ENCODE results near the gene COL4A2. TPM values are rescaled to one million over a fixed set of nuclear protein-coding genes. Genes with fewer than 3 reads are reported as not detected.

COL4A2 gene
- total RNA-seq, 4 donors from 2014 or later = 97.6 to 193 (median 131) TPM

GRCh38 chr13:110263888-110264287 lies 43.2 kb upstream of the COL4A2 start:
- peaks cover 10 to 49% of the 10 kb centered on the region in 2 donors for H3K4me1 ChIP-seq
- H3K27ac ChIP-seq = peak overlapping the region in 1 of 3 donors; percentile 36
- WGBS, 2 donors = 66 to 75% methylated on average over 5 of the region's 5 CpGs
- no peak overlapping the region for H3K4me3 ChIP-seq (replicated peaks in 1 of 3)
- no peaks in the 10 kb centered on the region for H3K27me3 ChIP-seq
- TF ChIP-seq CTCF (IDR thresholded peaks at IDR 0.05) = no peak
- no peak for TF ChIP-seq POLR2A (IDR thresholded peaks at IDR 0.05)
- DNase-seq = no peak
- H3K36me3 ChIP-seq = no peaks in the 10 kb centered on the region
- no peaks in the 10 kb centered on the region for H3K9me3 ChIP-seq
- intact Hi-C loops (cut with DNase I) = no loop called here

GRCh38 chr13:110264685-110265275 lies 42.3 kb upstream of the COL4A2 start:
- no peak overlapping the region for H3K4me3 ChIP-seq (replicated peaks in 1 of 3)
- no peaks in the 10 kb centered on the region for H3K27me3 ChIP-seq
- DNase-seq = no peak
- TF ChIP-seq POLR2A (IDR thresholded peaks at IDR 0.05) (no peak), CTCF (IDR thresholded peaks at IDR 0.05) (no peak)
- intact Hi-C loops (cut with DNase I) = no loop called here
- peaks cover 10 to 52% of the 10 kb centered on the region in 2 donors for H3K4me1 ChIP-seq
- H3K9me3 ChIP-seq = no peaks in the 10 kb centered on the region
- no peaks in the 10 kb centered on the region for H3K36me3 ChIP-seq
- 86 to 90% methylated on average over 12 of the region's 12 CpGs for WGBS, 2 donors
- peak overlapping the region in 2 of 3 donors; percentile 36 to 44 for H3K27ac ChIP-seq

DNA sequence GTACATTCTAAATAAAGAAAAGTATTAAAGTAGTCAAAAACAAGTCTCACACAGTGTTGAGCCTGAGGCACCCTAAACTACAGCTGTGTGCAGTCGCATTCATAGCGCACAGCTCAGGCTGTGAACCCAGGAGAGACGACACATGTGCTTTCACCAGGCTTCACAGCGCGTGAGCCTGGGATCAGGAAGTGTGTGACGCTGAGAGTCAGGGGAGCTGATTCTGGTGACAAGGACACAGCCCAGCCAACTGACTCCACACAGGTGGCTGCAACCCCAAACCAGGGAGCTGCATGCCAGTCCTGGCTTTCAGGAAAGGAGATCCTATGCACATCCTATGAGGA lies 41.8 kb upstream of the COL4A2 start:
- Histone ChIP-seq H3K36me3 (no peaks in the 10 kb centered on the region), H3K27ac (peak overlapping the region in 2 of 3 donors; percentile 36 to 44), H3K4me1 (peaks cover 10 to 55% of the 10 kb centered on the region in 2 donors), H3K27me3 (no peaks in the 10 kb centered on the region), H3K4me3 (replicated peaks in 1 of 3) (no peak overlapping the region), H3K9me3 (no peaks in the 10 kb centered on the region)
- DNase-seq = no peak
- intact Hi-C loops (cut with DNase I) = no loop called here
- TF ChIP-seq CTCF (IDR thresholded peaks at IDR 0.05) = no peak
- no peak for TF ChIP-seq POLR2A (IDR thresholded peaks at IDR 0.05)
- WGBS, 2 donors = 73 to 75% methylated on average over 6 of the region's 6 CpGs

DNA sequence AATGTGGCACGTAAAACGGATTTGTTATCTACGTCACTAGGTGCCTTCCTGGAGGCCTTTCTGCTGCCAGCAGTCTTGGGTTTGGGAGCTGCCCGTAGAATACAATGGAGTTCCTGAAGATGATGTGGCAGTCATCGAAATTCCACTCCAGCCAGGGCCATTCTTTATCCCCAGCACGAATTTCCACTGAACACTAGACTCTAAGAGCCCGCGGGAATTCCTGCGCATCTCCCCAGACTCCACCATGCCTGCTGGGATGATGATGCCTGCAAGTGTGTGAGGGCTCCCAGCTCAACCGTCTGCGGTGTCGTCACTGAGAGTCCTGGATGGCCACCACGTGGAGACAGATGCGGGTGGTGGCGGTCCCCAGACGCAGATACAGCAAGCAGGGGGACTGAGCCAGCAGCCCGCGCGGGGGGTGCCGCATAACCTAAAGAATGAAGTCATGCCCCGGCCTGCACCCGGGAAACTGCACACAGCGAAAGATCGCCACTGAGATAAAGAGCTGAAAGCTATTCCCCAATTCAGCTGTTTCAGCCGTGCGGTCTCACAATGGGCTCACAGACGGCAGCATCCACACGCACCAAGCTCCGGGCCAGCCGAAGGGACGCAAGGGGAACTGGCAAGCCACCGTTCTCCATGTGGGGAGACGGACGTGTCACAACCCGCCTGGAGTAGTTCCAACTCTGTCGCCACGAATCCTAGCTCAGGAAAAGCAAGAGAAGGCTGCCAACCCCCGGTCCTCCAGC lies 41.2 kb upstream of the COL4A2 start:
- H3K27ac ChIP-seq = peak overlapping the region in 2 of 3 donors; percentile 36 to 59
- TF ChIP-seq POLR2A (IDR thresholded peaks at IDR 0.05) = no peak
- TF ChIP-seq CTCF (IDR thresholded peaks at IDR 0.05) = no peak
- intact Hi-C loops (cut with DNase I) = no loop called here
- H3K9me3 ChIP-seq = no peaks in the 10 kb centered on the region
- DNase-seq = no peak
- H3K27me3 ChIP-seq = no peaks in the 10 kb centered on the region
- no peak overlapping the region for H3K4me3 ChIP-seq (replicated peaks in 1 of 3)
- peaks cover 10 to 55% of the 10 kb centered on the region in 2 donors for H3K4me1 ChIP-seq
- 78 to 84% methylated on average over 38 of the region's 38 CpGs for WGBS, 2 donors
- no peaks in the 10 kb centered on the region for H3K36me3 ChIP-seq

DNA sequence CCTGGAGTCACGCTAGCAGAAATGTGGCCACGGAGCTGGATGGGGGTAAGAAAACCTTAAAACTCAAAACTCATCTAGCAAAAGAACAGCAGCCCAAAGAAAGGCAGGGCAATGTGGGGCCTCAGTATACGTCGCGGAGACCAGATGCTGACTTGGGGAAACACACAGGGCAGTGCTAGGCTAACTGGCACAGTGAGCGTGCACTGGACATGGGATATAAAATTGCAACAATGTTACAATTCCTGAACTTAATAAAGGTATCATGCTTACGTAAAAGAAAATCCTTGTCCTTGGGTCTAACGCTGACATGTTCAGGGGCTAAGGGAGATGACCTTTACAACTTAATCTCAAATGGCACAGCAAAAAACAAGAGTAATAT lies 40.7 kb upstream of the COL4A2 start:
- intact Hi-C loops (cut with DNase I) = no loop called here
- peak overlapping the region in 2 of 3 donors; percentile 36 to 59 for H3K27ac ChIP-seq
- H3K36me3 ChIP-seq = no peaks in the 10 kb centered on the region
- WGBS, 2 donors = 86 to 87% methylated on average over 8 of the region's 8 CpGs
- DNase-seq = no peak
- H3K27me3 ChIP-seq = no peaks in the 10 kb centered on the region
- no peak overlapping the region for H3K4me3 ChIP-seq (replicated peaks in 1 of 3)
- no peak for TF ChIP-seq POLR2A (IDR thresholded peaks at IDR 0.05)
- no peak for TF ChIP-seq CTCF (IDR thresholded peaks at IDR 0.05)
- peaks cover 10 to 51% of the 10 kb centered on the region in 2 donors for H3K4me1 ChIP-seq
- no peaks in the 10 kb centered on the region for H3K9me3 ChIP-seq
